Astrocyte (in vitro differentiated cells and primary cell): Measurements from ENCODE around the gene RFTN1.

ENCODE experiments used
- EZH2 ChIP-seq: IDR thresholded peaks from 2 replicates; pipeline ENCODE4 v1.6.1; 2012; ENCODE audit warnings: mild to moderate bottlenecking, low read length, inconsistent platforms; ENCODE audit not compliant: insufficient read depth
- TF ChIP-seq, protein P1 (sequence below): IDR thresholded peaks from 2 replicates; pipeline ENCODE4 v1.5.1; 2011; ENCODE audit warnings: low read depth, mild to moderate bottlenecking, inconsistent platforms, low read length, moderate library complexity; ENCODE audit not compliant: insufficient read depth

DNA sequence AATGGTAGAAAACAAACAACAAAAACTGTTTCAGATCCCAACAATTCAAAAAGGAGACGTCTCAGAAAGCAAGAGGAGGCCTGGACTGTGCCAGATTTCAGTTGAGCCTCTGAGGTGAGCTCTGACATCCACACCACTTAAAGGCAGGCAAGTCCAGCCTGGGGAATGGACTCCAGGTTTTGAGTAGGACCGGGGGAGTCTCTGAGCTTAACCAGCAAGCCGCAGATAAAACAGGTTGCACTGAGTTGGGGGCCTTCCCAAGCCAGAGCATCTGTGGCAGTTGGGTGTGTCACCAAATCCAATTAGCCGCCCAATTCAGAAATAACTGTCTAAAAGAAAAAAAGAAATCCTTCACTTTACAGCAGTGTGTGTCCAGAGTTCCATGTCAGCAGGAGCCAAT, 193.8 kb downstream of the RFTN1 start:
- TF ChIP-seq, protein P1, sequence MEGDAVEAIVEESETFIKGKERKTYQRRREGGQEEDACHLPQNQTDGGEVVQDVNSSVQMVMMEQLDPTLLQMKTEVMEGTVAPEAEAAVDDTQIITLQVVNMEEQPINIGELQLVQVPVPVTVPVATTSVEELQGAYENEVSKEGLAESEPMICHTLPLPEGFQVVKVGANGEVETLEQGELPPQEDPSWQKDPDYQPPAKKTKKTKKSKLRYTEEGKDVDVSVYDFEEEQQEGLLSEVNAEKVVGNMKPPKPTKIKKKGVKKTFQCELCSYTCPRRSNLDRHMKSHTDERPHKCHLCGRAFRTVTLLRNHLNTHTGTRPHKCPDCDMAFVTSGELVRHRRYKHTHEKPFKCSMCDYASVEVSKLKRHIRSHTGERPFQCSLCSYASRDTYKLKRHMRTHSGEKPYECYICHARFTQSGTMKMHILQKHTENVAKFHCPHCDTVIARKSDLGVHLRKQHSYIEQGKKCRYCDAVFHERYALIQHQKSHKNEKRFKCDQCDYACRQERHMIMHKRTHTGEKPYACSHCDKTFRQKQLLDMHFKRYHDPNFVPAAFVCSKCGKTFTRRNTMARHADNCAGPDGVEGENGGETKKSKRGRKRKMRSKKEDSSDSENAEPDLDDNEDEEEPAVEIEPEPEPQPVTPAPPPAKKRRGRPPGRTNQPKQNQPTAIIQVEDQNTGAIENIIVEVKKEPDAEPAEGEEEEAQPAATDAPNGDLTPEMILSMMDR: no peak
- TF ChIP-seq EZH2: no peak
